IMR-90 (cell line): ENCODE results near the gene MFSD12. TPM values are rescaled to one million over a fixed set of nuclear protein-coding genes. Genes with fewer than 3 reads are reported as not detected.
"Not testable (repeated sequence)": the region's sequence is repeated elsewhere in the genome, so short reads cannot be mapped to it uniquely, and the experiment has no call there.

Experiments used
- ATAC-seq: fragments of 200-7000 bp; cut with Tn5 transposase; 2 replicates; pipeline ENCODE4 v1.9.1; 2020; ENCODE audit warnings: low read depth, mild to moderate bottlenecking, moderate library complexity
- BruUV-seq: library from RNA; stranded (reverse); fragments of 400-500 nt; replicated peaks from 2 replicates; lab custom pipeline; 2021; lab: Mats Ljungman, UMichigan
- CTCF ChIA-PET: fragments of 300-600 bp; formaldehyde crosslinking; extraction: SDS; loops from one replicate; lab custom pipeline; 2021; ENCODE audit warnings: antibody characterized with exemption; lab: Yijun Ruan, JAX
- POLR2A ChIA-PET: fragments of 300-600 bp; sonication (Branson Sonifier 250); formaldehyde crosslinking; loops from one replicate; lab custom pipeline; 2022; ENCODE audit warnings: antibody characterized with exemption; ENCODE audit not compliant: unreplicated experiment; lab: Charles Lee
- DNase-seq: peaks from one replicate; pipeline ENCODE4 v3.0.0; 2013
- H2AFZ ChIP-seq: replicated peaks from 2 replicates; pipeline ENCODE3; 2013; ENCODE audit warnings: low read length, mild to moderate bottlenecking; ENCODE audit not compliant: poor library complexity
- H2AK5ac ChIP-seq: 2 replicates; pipeline ENCODE4 v1.6.1; 2013; ENCODE audit warnings: low read depth, low read length, inconsistent platforms
- H2AK9ac ChIP-seq: replicated peaks from 2 replicates; pipeline ENCODE3; 2013; ENCODE audit warnings: mild to moderate bottlenecking, low read depth, low read length, moderate library complexity; ENCODE audit not compliant: poor library complexity
- H2BK120ac ChIP-seq: 2 replicates; pipeline ENCODE4 v1.6.1; 2013; ENCODE audit warnings: low read depth, low read length, inconsistent platforms
- H2BK15ac ChIP-seq: 3 replicates; pipeline ENCODE4 v1.6.1; 2013; ENCODE audit warnings: low read depth, low read length, inconsistent platforms
- H2BK20ac ChIP-seq: 2 replicates; pipeline ENCODE4 v1.6.1; 2013; ENCODE audit warnings: low read depth, mild to moderate bottlenecking, inconsistent platforms, low read length, moderate library complexity
- H2BK5ac ChIP-seq: 2 replicates; pipeline ENCODE4 v1.6.1; 2013; ENCODE audit warnings: mild to moderate bottlenecking, low read depth, low read length, inconsistent platforms; ENCODE audit not compliant: poor library complexity, severe bottlenecking
- H3K14ac ChIP-seq: replicated peaks from 2 replicates; pipeline ENCODE4 v1.6.1; 2013; ENCODE audit warnings: low read depth, low read length, inconsistent platforms
- H3K18ac ChIP-seq: 2 replicates; pipeline ENCODE4 v1.6.1; 2013; ENCODE audit warnings: low read depth, low read length, control low read depth
- H3K23ac ChIP-seq: 2 replicates; pipeline ENCODE4 v1.6.1; 2013; ENCODE audit warnings: low read depth, low read length, inconsistent platforms
- H3K27ac ChIP-seq: 2 replicates; pipeline ENCODE4 v1.5.1; 2013; ENCODE audit warnings: mild to moderate bottlenecking, control low read depth, low read length; ENCODE audit not compliant: insufficient read depth
- H3K27me3 ChIP-seq: 2 replicates; pipeline ENCODE4 v1.6.1; 2013; ENCODE audit warnings: low read length; ENCODE audit not compliant: control insufficient read depth, insufficient read depth
- H3K36me3 ChIP-seq: 2 replicates; pipeline ENCODE4 v1.6.1; 2013; ENCODE audit warnings: low read length, mixed read lengths; ENCODE audit not compliant: control insufficient read depth, insufficient read depth
- H3K4ac ChIP-seq: 2 replicates; pipeline ENCODE4 v1.6.1; 2013; ENCODE audit warnings: low read depth, low read length, inconsistent platforms
- H3K4me1 ChIP-seq: 2 replicates; pipeline ENCODE4 v1.6.1; 2013; ENCODE audit warnings: low read length, mixed read lengths; ENCODE audit not compliant: control insufficient read depth, insufficient read depth
- H3K4me2 ChIP-seq: 2 replicates; pipeline ENCODE4 v1.6.1; 2013; ENCODE audit warnings: low read depth, mild to moderate bottlenecking, control low read depth, low read length, moderate library complexity
- H3K4me3 ChIP-seq: 2 replicates; pipeline ENCODE4 v1.5.1; 2013; ENCODE audit warnings: low read depth, mild to moderate bottlenecking, control low read depth, low read length, moderate library complexity; ENCODE audit not compliant: insufficient read depth
- H3K56ac ChIP-seq: 2 replicates; pipeline ENCODE4 v1.6.1; 2013; ENCODE audit warnings: low read length, inconsistent platforms; ENCODE audit not compliant: insufficient read depth; ENCODE audit errors: extremely low read depth
- H3K79me1 ChIP-seq, 2 experiments: 2 replicates each; pipeline ENCODE4 v1.6.1; 2013; ENCODE audit warnings: low read length in 2 of 2, inconsistent platforms in 1 of 2, low read depth in 1 of 2
- H3K9ac ChIP-seq: 2 replicates; pipeline ENCODE4 v1.6.1; 2013; ENCODE audit warnings: low read depth, low read length, control low read depth
- H3K9me1 ChIP-seq: 2 replicates; pipeline ENCODE4 v1.6.1; 2013; ENCODE audit warnings: low read length, inconsistent platforms; ENCODE audit not compliant: insufficient read depth
- H3K9me3 ChIP-seq: 2 replicates; pipeline ENCODE4 v1.6.1; 2013; ENCODE audit warnings: low read length; ENCODE audit not compliant: control insufficient read depth, insufficient read depth
- H4K20me1 ChIP-seq: 2 replicates; pipeline ENCODE4 v1.6.1; 2013; ENCODE audit warnings: low read length, inconsistent platforms; ENCODE audit not compliant: insufficient read depth
- H4K5ac ChIP-seq: 2 replicates; pipeline ENCODE4 v1.6.1; 2013; ENCODE audit warnings: mild to moderate bottlenecking, low read depth, low read length, control low read depth
- H4K8ac ChIP-seq, 2 experiments: 2 replicates each; pipeline ENCODE4 v1.6.1; 2013; ENCODE audit warnings: low read depth in 2 of 2, low read length in 2 of 2, control low read depth in 1 of 2, inconsistent platforms in 1 of 2
- H4K91ac ChIP-seq: 2 replicates; pipeline ENCODE4 v1.6.1; 2013; ENCODE audit warnings: low read depth, low read length, inconsistent platforms; ENCODE audit not compliant: insufficient read depth
- whole genome bisulfite sequencing, 2 experiments: methylation state at CpG; one replicate each; pipeline versions ENCODE4 v1.1.5 to v1.1.7; 2013; ENCODE audit warnings: missing lambda C conversion rate in 2 of 2; ENCODE audit not compliant: insufficient read length in 1 of 2; ENCODE audit errors: extremely low coverage in 2 of 2; 5-methylcytosine and 5-hydroxymethylcytosine counted together
- dilution Hi-C: fragments of 300-500 bp; cut with HindIII; formaldehyde crosslinking; loops from one replicate; pipeline ENCODE4 v1.14.3; 2018; ENCODE audit warnings: low sequenced_read_pairs; ENCODE audit not compliant: unreplicated experiment
- in situ Hi-C: fragments of 300-500 bp; cut with MboI; formaldehyde crosslinking; loops from 3 replicates; pipeline ENCODE4 v1.14.3; 2019; ENCODE audit warnings: low sequenced_read_pairs, inconsistent platforms, mixed read lengths
- intact Hi-C: fragments of 100-400 bp; cut with micrococcal nuclease; formaldehyde crosslinking; loops from 2 replicates; pipeline ENCODE4 v1.10.0; 2022
- polyA plus RNA-seq, 3 experiments: library from polyadenylated mRNA; depleted of rRNA; stranded (reverse); fragments of >200 nt; gene quantifications; 2 replicates each; pipeline ENCODE4 v1.2.3, GENCODE V29; 2012; ENCODE audit warnings: low replicate concordance in 1 of 3
- total RNA-seq: library from RNA; depleted of rRNA; stranded (reverse); fragments of >200 nt; gene quantifications from 2 replicates; pipeline ENCODE4 v1.2.3, GENCODE V29; 2012

The MFSD12 gene
- total and polyA plus RNA-seq, 2 of the 4 experiments (the other 2 are of a cell fraction): 20.4 to 77.2 TPM

DNA sequence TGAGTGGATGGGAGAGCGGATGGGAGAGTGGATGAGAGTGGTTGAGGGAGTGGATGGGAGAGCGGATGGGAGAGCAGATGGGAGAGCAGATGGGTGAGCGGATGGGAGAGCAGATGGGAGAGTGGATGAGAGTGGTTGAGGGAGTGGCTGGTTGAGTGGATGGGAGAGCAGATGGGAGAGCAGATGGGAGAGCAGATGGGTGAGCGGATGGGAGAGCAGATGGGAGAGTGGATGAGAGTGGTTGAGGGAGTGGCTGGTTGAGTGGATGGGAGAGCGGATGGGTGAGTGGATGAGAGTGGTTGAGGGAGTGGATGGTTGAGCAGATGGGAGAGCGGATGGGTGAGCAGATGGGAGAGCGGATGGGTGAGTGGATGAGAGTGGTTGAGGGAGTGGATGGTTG lies 28.1 kb downstream of the MFSD12 start:
- H3K36me3 ChIP-seq: peaks cover 70% of the 10 kb centered on the region
- ATAC-seq, H3K56ac ChIP-seq, H2BK20ac ChIP-seq, H2BK5ac ChIP-seq, H4K5ac ChIP-seq, H2AK9ac ChIP-seq, H4K91ac ChIP-seq, DNase-seq, H3K9me1 ChIP-seq, H3K4me1 ChIP-seq, H3K27me3 ChIP-seq, dilution Hi-C loops, in situ Hi-C loops, H3K18ac ChIP-seq, H2BK120ac ChIP-seq, H2AFZ ChIP-seq, H3K27ac ChIP-seq, H3K4ac ChIP-seq, H2BK15ac ChIP-seq, intact Hi-C loops, H3K4me3 ChIP-seq, H3K23ac ChIP-seq, H3K9me3 ChIP-seq, CTCF ChIA-PET, BruUV-seq, H2AK5ac ChIP-seq, H4K8ac ChIP-seq, POLR2A ChIA-PET, H3K4me2 ChIP-seq, H3K9ac ChIP-seq, H3K14ac ChIP-seq: not testable (repeated sequence)
- 100% methylated on average over 7 of the region's 7 CpGs; no CpG with 5 or more reads in 1 of the 2 experiments for WGBS, 2 experiments
- peaks cover 14 to 28% of the 10 kb centered on the region in 2 experiments for H3K79me1 ChIP-seq
- H4K20me1 ChIP-seq: peaks cover 14% of the 10 kb centered on the region; the same call in 1 of the 2 replicates
